Right lobe of liver (tissue), 6 donors: Measurements from ENCODE around the gene LAMC1. TPM values are rescaled to one million over a fixed set of nuclear protein-coding genes. Genes with fewer than 3 reads are reported as not detected.

Source experiments
- ATAC-seq, 4 donors: fragments of 200-7000 bp; cut with Tn5 transposase; one replicate each; pipeline ENCODE4 v1.9.1; 2020; ENCODE audit warnings: mild to moderate bottlenecking in 4 of 4, moderate library complexity in 4 of 4
- DNase-seq, 3 donors: peaks; one replicate each; pipeline ENCODE4 v3.0.0-alpha.2; 2020
- H3K27ac ChIP-seq, 3 donors: fragments of 200-600 bp; one replicate each; pipeline ENCODE4 v1.8.0; 2022
- H3K27me3 ChIP-seq, 2 donors: fragments of 200-600 bp; one replicate each; pipeline ENCODE4 v1.8.0; 2022
- H3K36me3 ChIP-seq, 4 donors: fragments of 200-600 bp; sonication (generic) in 1 of 4; one replicate each; pipeline versions ENCODE4 v1.5.1 to v1.8.0; 2017 to 2022; ENCODE audit warnings: control low read depth in 1 of 4
- H3K4me1 ChIP-seq, 4 donors: fragments of 200-600 bp; sonication (generic) in 1 of 4; one replicate each; pipeline versions ENCODE4 v1.5.1 to v1.8.0; 2017 to 2022; ENCODE audit warnings: control low read depth in 1 of 4
- H3K4me3 ChIP-seq, 3 donors: fragments of 200-600 bp; one replicate each; pipeline ENCODE4 v1.8.0; 2022
- H3K9me3 ChIP-seq, 4 donors: fragments of 200-600 bp; sonication (generic) in 1 of 4; one replicate each; pipeline versions ENCODE4 v1.5.1 to v1.8.0; 2017 to 2022; ENCODE audit warnings: control low read depth in 1 of 4
- CTCF ChIP-seq, 4 donors: fragments of 200-600 bp in 3 of 4; fragments of 450-650 bp in 1 of 4; IDR thresholded peaks; one replicate each; pipeline versions ENCODE4 v1.5.1 to v1.8.0; 2016 to 2022; ENCODE audit warnings: antibody characterized with exemption in 4 of 4, mild to moderate bottlenecking in 2 of 4
- POLR2A ChIP-seq: fragments of 450-650 bp; IDR thresholded peaks from one replicate; pipeline ENCODE4 v1.6.1; 2017; ENCODE audit warnings: antibody characterized with exemption, mild to moderate bottlenecking
- WGBS: methylation state at CpG from one replicate; pipeline ENCODE4 v1.1.6; 2018; ENCODE audit warnings: low coverage, low lambda C conversion rate; ENCODE audit not compliant: insufficient coverage; ENCODE audit errors: missing lambda C conversion rate; 5-methylcytosine and 5-hydroxymethylcytosine counted together
- intact Hi-C, 2 donors: fragments of 100-400 bp; cut with DNase I; formaldehyde crosslinking; loops; one replicate each; pipeline versions ENCODE4 v1.11.2 to v1.14.1; 2022
- total RNA-seq, 6 experiments: library from RNA; depleted of rRNA in 2 of 6; stranded (reverse); fragments of >200 nt in 2 of 6; fragmentation: NEBNext Ultra II Directional in 3 of 6; extraction: Animal tissue kit (Norgen Biotek cat#: 25700) in 3 of 6; gene quantifications; one replicate each; pipeline versions ENCODE4 v1.1.0 to v1.2.4, GENCODE V29; 2016 to 2023
- donor health status: DM: no; HTN: yes; CAD: no.
- donor health status: DM: no; HTN: no; CAD: no.
- donor health status: DM: no; HTN: no; CAD: no.
- donor health status: DM: no; HTN: yes; CAD: no.
- donor health status: DM: no; HTN: yes; CAD: no.

Gene LAMC1
- total RNA-seq, 6 experiments from 2014 or later: 18.5 to 53.2 (median 28.0) TPM

GRCh38 chr1:183051546-183051945 is 28.3 kb downstream of the LAMC1 start:
- Histone ChIP-seq H3K4me1 (no peaks in the 10 kb centered on the region), H3K9me3 (no peaks in the 10 kb centered on the region), H3K27me3 (no peaks in the 10 kb centered on the region), H3K36me3 (no peaks in the 10 kb centered on the region), H3K4me3 (no peak overlapping the region), H3K27ac (no peak overlapping the region)
- intact Hi-C loops: no loop called here
- no peak for TF ChIP-seq POLR2A
- no peak for TF ChIP-seq CTCF (IDR thresholded peaks at IDR 0.05)
- DNase-seq: no peak
- ATAC-seq: no peak
- WGBS: 63% methylated on average over 1 of the region's 1 CpG

DNA sequence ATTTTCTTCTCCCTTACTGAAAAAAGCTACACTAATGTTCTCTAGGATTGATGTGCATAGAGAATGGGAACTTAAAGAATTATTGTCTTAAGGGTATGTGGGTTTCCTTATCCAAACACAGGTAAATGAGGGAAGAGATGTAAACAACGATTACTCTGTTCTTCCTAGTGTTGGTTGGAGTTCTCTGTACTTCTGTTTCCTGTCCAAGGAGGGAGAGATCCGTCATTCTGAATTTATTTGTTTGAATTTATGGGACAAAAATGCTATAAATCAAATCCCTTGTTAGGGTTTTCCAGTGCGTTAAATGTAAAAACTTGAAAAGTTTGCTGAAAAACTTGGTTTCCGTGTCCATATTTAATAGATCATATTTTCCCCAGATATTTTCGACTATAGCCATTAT is 29.6 kb downstream of the LAMC1 start:
- H3K27ac ChIP-seq: no peak overlapping the region
- DNase-seq: no peak
- no peak for ATAC-seq
- TF ChIP-seq POLR2A: no peak
- TF ChIP-seq CTCF (IDR thresholded peaks at IDR 0.05): no peak
- H3K4me3 ChIP-seq: no peak overlapping the region
- no peaks in the 10 kb centered on the region for H3K9me3 ChIP-seq
- 79% methylated on average over 5 of the region's 5 CpGs for WGBS
- H3K36me3 ChIP-seq: no peaks in the 10 kb centered on the region
- H3K4me1 ChIP-seq: no peaks in the 10 kb centered on the region
- intact Hi-C loops: no loop called here
- no peaks in the 10 kb centered on the region for H3K27me3 ChIP-seq

- TF ChIP-seq CTCF (IDR thresholded peaks at IDR 0.05) (no peak), POLR2A (no peak)
- Histone ChIP-seq H3K4me3 (no peak overlapping the region), H3K36me3 (no peaks in the 10 kb centered on the region), H3K9me3 (no peaks in the 10 kb centered on the region), H3K27me3 (no peaks in the 10 kb centered on the region), H3K27ac (no peak overlapping the region), H3K4me1 (no peaks in the 10 kb centered on the region)
- ATAC-seq (no peak), DNase-seq (no peak)
- WGBS: 83% methylated on average over 2 of the region's 2 CpGs
- intact Hi-C loops: no loop called here
These were observed 35.8 kb downstream of the LAMC1 start for GRCh38 chr1:183058851-183059502.

DNA sequence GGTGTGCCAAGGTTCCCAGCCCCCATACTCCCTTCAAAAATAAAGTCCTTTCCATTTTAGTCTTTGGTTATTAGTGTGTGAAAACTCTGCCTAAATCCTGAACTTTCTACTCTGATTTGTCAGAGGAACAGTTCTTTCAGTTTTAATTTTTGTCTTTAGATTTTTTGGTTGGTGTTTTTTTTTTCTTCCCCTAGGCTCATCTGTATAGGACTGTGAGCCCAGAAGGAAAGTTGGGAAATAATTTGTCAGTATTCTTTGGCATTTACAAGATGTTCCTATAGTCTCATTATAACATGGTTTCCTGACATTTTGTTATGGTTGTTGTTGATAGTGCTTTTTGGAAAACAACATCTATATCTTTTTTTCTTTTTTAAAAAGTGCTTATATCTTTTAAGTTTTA is 38.0 kb downstream of the LAMC1 start:
- no peak overlapping the region for H3K4me3 ChIP-seq
- H3K27me3 ChIP-seq: no peaks in the 10 kb centered on the region
- no peak overlapping the region for H3K27ac ChIP-seq
- no peaks in the 10 kb centered on the region for H3K4me1 ChIP-seq
- intact Hi-C loops: no loop called here
- ATAC-seq (no peak), DNase-seq (no peak)
- no peaks in the 10 kb centered on the region for H3K9me3 ChIP-seq
- H3K36me3 ChIP-seq: no peaks in the 10 kb centered on the region
- no peak for TF ChIP-seq POLR2A
- TF ChIP-seq CTCF (IDR thresholded peaks at IDR 0.05): no peak

DNA sequence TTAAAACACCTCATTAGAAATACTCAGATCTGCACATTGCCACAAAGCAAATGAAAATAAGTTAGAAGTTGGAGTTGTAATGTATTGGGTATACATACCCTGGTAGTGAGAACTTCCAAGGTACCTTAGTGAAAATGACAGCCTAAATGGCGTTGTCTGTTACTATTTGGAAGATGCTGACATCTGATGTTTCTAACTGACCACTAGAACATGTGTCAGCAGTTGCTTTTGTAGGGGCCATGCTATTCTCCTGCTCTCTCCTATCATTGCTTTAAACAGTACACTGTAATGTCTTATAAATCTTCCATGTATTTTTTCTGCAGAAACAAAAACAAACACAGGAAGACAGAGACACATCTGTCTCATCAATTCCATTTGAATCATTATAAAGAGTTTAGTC is 40.1 kb downstream of the LAMC1 start:
- H3K4me1 ChIP-seq: no peaks in the 10 kb centered on the region
- H3K9me3 ChIP-seq: no peaks in the 10 kb centered on the region
- no peak overlapping the region for H3K4me3 ChIP-seq
- no peaks in the 10 kb centered on the region for H3K27me3 ChIP-seq
- H3K27ac ChIP-seq: no peak overlapping the region
- TF ChIP-seq CTCF (IDR thresholded peaks at IDR 0.05) (no peak), POLR2A (no peak)
- intact Hi-C loops: no loop called here
- ATAC-seq (no peak), DNase-seq (no peak)
- 57% methylated on average over 1 of the region's 1 CpG for WGBS
- H3K36me3 ChIP-seq: no peaks in the 10 kb centered on the region
